Islet of Langerhans (tissue), 1 donor: ENCODE results near the gene FAM240B.

Source experiments
- FAIRE-seq: peaks from one replicate; lab custom pipeline; 2011; peaks lifted over from hg19 to GRCh38; lab: Jason Lieb, UNC

The FAM240B gene

DNA sequence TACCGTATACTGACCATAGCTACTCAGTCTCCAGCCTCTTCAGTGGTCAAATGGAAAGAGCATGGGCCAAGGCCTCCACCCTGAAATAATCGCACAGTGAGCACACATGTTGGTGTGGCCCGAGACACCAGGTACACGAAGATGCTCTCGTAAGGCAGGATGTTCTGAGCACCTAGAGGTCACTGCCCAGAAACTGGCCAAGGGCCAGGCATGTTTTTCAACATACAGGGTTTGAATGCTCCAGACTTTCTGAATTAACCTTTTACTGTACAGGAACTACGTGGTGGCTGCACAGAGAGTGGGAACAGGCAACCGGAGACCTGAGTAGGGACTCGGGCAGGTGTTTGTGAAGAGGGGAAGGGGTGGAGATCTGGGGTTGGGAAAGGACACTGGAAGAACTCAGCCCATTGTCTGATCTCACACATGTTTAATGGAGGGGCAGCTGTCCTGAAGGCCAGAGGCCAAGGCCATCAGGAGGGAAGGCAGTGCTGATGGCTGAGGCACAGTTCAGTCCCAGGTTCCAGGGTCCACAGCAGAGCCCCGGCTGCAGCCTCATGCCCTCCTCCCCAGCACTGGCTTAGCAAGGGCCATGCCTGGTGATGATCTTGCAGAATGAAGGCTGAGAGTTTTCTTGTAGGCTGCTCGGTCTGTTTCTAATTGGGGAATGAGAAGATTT is 51.0 kb downstream of the FAM240B start:
- FAIRE-seq: no peak

DNA sequence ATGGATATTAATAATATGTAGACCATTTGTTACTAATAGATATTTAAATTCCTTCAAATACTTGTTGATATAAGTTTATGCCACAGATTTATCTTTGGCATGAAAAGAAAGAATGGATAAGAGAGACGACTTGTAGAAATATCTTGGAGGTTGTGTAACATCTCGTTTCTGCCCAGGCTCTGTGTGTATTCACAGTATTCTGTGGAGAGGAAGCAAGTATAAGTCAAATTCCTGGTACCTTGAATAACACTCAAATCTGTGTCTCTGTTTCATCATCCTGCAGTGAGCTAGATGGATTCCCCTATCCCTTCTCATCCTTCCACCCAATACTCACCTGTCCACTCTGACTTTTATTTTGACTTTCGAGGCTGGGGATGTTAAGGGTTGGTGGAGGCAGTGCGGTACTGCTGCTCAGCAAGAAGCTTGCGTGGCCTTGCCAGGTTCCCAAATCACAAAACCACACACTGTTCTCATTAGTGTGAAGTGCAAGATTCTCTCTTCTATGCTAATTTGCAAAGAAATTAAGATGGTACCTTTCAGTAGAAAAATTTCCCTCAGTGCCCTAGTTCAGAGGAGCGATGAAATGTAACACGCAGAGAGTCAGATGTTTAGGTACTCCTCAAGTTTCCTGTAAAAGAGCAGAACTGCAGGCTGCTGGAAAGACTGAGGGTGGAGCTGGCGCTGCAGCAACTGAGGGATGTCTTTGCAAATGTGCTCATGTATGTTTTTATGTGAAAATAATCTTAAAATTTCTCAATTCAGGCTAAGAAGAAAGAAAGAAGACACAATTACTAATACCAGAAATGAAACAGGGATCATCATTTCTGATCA is 57.0 kb downstream of the FAM240B start:
- no peak for FAIRE-seq

DNA sequence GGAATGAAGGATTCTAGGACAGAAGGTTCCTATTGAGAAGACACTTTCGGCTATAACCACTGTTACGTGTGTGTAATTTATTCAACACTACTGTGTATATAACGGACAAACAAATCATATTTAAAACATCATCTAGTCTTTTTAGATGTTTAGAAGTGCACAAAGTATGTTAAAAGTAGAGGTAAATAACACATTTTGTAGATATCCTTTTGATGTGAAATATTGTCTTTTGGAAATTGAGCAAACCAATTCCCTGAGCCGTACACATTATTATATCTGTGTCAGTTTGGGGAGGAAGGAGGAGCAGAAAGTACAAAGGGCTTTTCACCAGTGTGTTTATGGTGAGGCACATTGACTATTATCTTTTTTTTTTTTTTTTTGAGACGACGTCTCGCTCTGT is 60.4 kb downstream of the FAM240B start:
- FAIRE-seq: no peak

DNA sequence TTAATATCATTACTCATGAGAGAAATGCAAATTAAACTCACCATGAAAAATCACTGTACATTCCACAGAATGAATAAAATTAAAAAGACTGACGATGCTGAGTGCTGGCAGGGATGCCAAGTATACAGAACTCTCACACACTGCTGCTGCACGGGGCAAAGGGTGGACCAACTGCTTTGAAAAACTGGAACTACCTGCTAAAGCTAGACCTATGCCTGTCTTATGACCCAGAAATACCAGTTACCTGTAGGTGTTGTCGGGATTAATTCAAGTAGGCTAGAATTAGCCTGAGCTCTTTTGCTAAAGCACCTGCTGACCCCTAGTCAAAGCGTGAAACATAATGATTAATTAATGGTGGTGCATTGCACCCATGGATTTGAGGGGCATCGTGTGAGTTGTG is 63.0 kb downstream of the FAM240B start:
- FAIRE-seq: no peak

GRCh38 chr9:38652486-38652885 is 67.4 kb downstream of the FAM240B start:
- FAIRE-seq: no peak

- no peak for FAIRE-seq
These were observed 67.9 kb downstream of the FAM240B start for GRCh38 chr9:38652044-38652443.

DNA sequence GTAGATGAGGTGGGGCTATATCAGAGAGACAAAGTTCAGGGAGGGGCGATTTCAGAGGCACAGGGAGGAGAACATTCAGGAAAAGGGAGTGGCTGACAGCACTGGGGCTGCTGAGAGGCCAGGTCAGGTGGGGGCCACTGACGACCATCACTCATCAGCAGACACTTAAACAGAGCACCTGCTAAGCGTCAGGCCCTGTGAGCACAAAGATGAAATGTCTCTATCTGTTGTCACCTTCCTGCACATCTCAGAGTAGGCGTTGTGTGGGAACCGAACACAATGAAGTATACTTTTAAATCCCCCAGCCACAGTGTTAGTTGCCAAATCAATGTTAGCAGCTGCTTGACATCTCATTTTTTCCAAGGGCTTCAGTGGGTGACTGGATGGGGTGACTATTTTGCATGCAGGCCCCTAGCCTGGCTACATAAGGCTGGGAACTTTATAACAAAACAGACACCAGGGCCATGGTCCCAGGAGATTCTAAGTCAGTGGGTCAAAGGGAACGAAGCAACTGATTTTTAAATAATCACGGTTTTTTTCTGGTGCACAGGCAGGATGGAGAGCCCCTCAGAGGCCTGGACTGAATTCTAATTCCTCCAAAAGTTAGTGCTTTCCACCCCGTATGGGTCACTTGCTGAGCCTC is 68.4 kb downstream of the FAM240B start:
- FAIRE-seq: no peak

DNA sequence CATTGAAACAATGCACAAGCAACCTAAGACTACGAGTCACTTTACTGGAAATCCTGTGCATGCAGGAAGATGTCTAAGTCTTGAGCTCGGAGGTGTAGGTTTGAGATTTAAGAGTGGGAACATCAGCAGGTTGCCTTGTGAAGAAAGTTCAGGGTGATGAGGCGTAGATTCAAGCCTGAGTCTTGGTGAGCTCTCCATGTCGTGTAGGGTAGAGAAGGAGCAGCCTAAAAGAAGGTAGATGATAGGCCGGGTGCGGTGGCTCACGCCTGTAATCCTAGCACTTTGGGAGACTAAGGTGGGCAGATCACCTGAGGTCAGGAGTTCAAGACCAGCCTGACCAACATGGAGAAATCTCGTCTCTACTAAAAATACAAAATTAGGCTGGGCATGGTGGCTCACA is 69.4 kb downstream of the FAM240B start:
- FAIRE-seq: no peak

DNA sequence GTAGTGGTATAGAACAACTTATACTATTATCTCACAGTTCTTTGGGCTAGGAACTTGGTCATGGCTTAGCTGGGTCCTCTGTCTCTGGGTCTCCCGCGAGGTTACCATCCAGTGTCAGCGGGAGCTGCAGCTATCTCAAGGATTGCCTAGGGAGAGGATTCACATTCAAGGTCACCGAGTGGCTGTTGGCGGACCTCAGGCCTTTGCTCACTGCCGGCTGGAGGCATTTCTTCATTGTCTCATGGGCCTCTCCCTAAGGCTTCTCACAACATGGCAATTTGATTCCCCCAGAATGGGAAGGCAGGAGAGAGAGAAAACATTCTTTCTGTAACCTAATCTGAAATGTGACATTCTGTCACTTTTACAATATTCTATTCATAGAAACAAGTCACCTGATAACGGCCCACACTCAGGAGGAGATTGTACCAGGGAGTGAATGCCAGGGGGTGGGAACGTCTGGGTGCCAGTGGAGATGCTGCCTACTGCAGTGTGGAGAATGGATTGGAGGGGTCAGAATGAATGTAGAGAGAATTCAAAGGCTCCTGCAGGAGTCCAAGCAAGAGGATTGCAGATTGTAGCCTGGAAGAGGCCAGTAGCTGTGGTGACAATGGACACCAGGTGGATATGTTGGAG is 70.1 kb downstream of the FAM240B start:
- FAIRE-seq: no peak

DNA sequence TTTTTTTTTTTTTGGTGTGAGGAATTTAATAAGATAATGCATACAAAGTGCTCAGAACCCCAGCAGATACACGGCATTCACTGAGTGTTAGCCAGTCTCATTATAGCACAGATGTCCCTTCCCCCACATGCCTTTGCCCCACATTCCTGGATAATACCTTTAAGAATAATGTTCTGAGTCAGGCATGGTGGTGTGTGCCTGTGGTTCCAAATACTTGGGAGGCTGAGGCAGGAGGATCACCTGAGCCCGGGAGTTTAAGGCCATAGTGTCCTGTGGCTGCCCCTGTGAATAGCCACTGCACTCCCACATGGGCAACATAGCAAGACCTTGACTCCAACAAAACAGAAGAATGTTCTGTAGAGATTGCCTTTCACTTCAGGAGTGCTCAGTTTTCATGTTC is 75.3 kb downstream of the FAM240B start:
- FAIRE-seq: no peak
